ENCODE data around the gene NACC2. TPM values are rescaled to one million over a fixed set of nuclear protein-coding genes. Genes with fewer than 3 reads are reported as not detected.
"Not testable (repeated sequence)": the region's sequence is repeated elsewhere in the genome, so short reads cannot be mapped to it uniquely, and the experiment has no call there.

NACC2 gene
- total and polyA plus RNA-seq, 10 of the 15 experiments (the other 5 are each of a cell fraction or from before 2014, with no cell fraction given): 0.66 to 14.7 (median 3.5) TPM

GRCh38 chr9:136103651-136104487 is 8.8 kb upstream of the NACC2 start:
- FAIRE-seq (no peak), DNase-seq (ENCODE audit: low read depth, low spot score) (no peak), ATAC-seq (no peak)
- POLR2A ChIA-PET: interaction anchor here (0.8 kb wide), 1 partner anchor 10 kb away, joined by 5 read pairs; no protein-coding TSS in a partner anchor
- no peak overlapping the region for H3K4me2 ChIP-seq (ENCODE audit: control insufficient read depth, insufficient read depth)
- BruUV-seq (replicated peaks): no TSS peak
- 61% methylated on average over 32 of the region's 34 CpGs for WGBS (ENCODE audit: insufficient coverage, insufficient replicate concordance, low lambda C conversion rate, missing lambda C conversion rate)
- H4K20me1 ChIP-seq (ENCODE audit: control insufficient read depth, insufficient read depth): no peaks in the 10 kb centered on the region
- H3K27me3 ChIP-seq (replicated peaks in 1 of 2; ENCODE audit: control insufficient read depth in 2 of 2, insufficient read depth in 2 of 2, low read length in 1 of 2): no peaks in the 10 kb centered on the region
- H2AFZ ChIP-seq (ENCODE audit: control insufficient read depth, low read depth, low read length): no peak overlapping the region
- no peak overlapping the region for H3K27ac ChIP-seq (ENCODE audit: control insufficient read depth, insufficient read depth)
- SMC1A ChIA-PET (ENCODE audit: uncharacterized antibody, unreplicated experiment): no interaction called here
- no peak overlapping the region for H3K9ac ChIP-seq (ENCODE audit: control insufficient read depth, insufficient read depth, low read length)
- H3K4me1 ChIP-seq (ENCODE audit: control insufficient read depth, insufficient read depth, low read length): peaks cover 35% of the 10 kb centered on the region
- H3K79me2 ChIP-seq (ENCODE audit: control insufficient read depth, insufficient read depth, low read length): peaks cover 3% of the 10 kb centered on the region
- RAD21 ChIA-PET (ENCODE audit: unreplicated experiment): interaction anchor here (1.4 kb wide), 1 partner anchor 14 kb away, joined by 4 read pairs; no protein-coding TSS in a partner anchor
- H3K4me3 ChIP-seq: no peak overlapping the region
- no peak for TF ChIP-seq TCF7 (IDR thresholded peaks at IDR 0.05; ENCODE audit: borderline replicate concordance)
- peak; percentile 17; the same call in 1 of the 2 replicates for TF ChIP-seq POLR2A (IDR thresholded peaks at IDR 0.05; ENCODE audit: low read depth, low read length)
- no peak for TF ChIP-seq ZNF24 (IDR thresholded peaks at IDR 0.05)
- in situ Hi-C loops (cut with MboI) (no loop called here), intact Hi-C loops (cut with micrococcal nuclease; ENCODE audit: unreplicated experiment) (no loop called here)
- H3K9me3 ChIP-seq (replicated peaks; ENCODE audit: control insufficient read depth, insufficient read depth, low read length): no peaks in the 10 kb centered on the region
- CTCF ChIA-PET: interaction anchor here (1.9 kb wide), 1 partner anchor 8 kb away, joined by 7 read pairs; the partner anchor contains the start of gene NACC2
- H3K36me3 ChIP-seq (ENCODE audit: control insufficient read depth in 2 of 2, insufficient read depth in 2 of 2, low read length in 1 of 2): no peaks in the 10 kb centered on the region

- H2AFZ ChIP-seq (ENCODE audit: control insufficient read depth, low read depth, low read length); POLR2A ChIA-PET; H3K9me3 ChIP-seq (replicated peaks; ENCODE audit: control insufficient read depth, insufficient read depth, low read length); RAD21 ChIA-PET (ENCODE audit: unreplicated experiment); FAIRE-seq; H4K20me1 ChIP-seq (ENCODE audit: control insufficient read depth, insufficient read depth); H3K27me3 ChIP-seq (replicated peaks in 1 of 2; ENCODE audit: control insufficient read depth in 2 of 2, insufficient read depth in 2 of 2, low read length in 1 of 2); DNase-seq (ENCODE audit: low read depth, low spot score); H3K4me3 ChIP-seq; BruUV-seq (replicated peaks); intact Hi-C loops (cut with micrococcal nuclease; ENCODE audit: unreplicated experiment); H3K27ac ChIP-seq (ENCODE audit: control insufficient read depth, insufficient read depth); H3K4me2 ChIP-seq (ENCODE audit: control insufficient read depth, insufficient read depth); H3K79me2 ChIP-seq (ENCODE audit: control insufficient read depth, insufficient read depth, low read length); H3K9ac ChIP-seq (ENCODE audit: control insufficient read depth, insufficient read depth, low read length); in situ Hi-C loops (cut with MboI); ATAC-seq; H3K36me3 ChIP-seq (ENCODE audit: control insufficient read depth in 2 of 2, insufficient read depth in 2 of 2, low read length in 1 of 2): not testable (repeated sequence)
- 70% methylated on average over 14 of the region's 27 CpGs for WGBS (ENCODE audit: insufficient coverage, insufficient replicate concordance, low lambda C conversion rate, missing lambda C conversion rate)
- CTCF ChIA-PET: interaction anchor here (0.7 kb wide), 1 partner anchor 9 kb away, joined by 3 read pairs; no protein-coding TSS in a partner anchor
- peaks cover 17% of the 10 kb centered on the region for H3K4me1 ChIP-seq (ENCODE audit: control insufficient read depth, insufficient read depth, low read length)
- SMC1A ChIA-PET (ENCODE audit: uncharacterized antibody, unreplicated experiment): interaction anchor here (1.0 kb wide), 1 partner anchor 8 kb away, joined by 3 read pairs; no protein-coding TSS in a partner anchor
Measured at GRCh38 chr9:136101615-136102074, 6.6 kb upstream of the NACC2 start.

Data from GM12878 (cell line).